ENCODE data around the gene RANBP9.

GRCh38 chr6:13760307-13761304 is 49.0 kb upstream of the RANBP9 start:
- TF ChIP-seq, protein P1, sequence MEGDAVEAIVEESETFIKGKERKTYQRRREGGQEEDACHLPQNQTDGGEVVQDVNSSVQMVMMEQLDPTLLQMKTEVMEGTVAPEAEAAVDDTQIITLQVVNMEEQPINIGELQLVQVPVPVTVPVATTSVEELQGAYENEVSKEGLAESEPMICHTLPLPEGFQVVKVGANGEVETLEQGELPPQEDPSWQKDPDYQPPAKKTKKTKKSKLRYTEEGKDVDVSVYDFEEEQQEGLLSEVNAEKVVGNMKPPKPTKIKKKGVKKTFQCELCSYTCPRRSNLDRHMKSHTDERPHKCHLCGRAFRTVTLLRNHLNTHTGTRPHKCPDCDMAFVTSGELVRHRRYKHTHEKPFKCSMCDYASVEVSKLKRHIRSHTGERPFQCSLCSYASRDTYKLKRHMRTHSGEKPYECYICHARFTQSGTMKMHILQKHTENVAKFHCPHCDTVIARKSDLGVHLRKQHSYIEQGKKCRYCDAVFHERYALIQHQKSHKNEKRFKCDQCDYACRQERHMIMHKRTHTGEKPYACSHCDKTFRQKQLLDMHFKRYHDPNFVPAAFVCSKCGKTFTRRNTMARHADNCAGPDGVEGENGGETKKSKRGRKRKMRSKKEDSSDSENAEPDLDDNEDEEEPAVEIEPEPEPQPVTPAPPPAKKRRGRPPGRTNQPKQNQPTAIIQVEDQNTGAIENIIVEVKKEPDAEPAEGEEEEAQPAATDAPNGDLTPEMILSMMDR (tag by site-specific recombination; IDR thresholded peaks at IDR 0.05), result no peak
- TF ChIP-seq ZXDB (tag by site-specific recombination; IDR thresholded peaks at IDR 0.05) (no peak), ZFP3 (tag by site-specific recombination; IDR thresholded peaks at IDR 0.05; ENCODE audit: low read depth) (no peak)
